NCI-H526 treated with DMSO at 0.1 percent for 48 hours (cell line): Measurements from ENCODE around the gene PDE5A.

Experiments
- DNase-seq: peaks from one replicate; lab custom pipeline; 2025; lab: John Stamatoyannopoulos, UW

Gene PDE5A

DNA sequence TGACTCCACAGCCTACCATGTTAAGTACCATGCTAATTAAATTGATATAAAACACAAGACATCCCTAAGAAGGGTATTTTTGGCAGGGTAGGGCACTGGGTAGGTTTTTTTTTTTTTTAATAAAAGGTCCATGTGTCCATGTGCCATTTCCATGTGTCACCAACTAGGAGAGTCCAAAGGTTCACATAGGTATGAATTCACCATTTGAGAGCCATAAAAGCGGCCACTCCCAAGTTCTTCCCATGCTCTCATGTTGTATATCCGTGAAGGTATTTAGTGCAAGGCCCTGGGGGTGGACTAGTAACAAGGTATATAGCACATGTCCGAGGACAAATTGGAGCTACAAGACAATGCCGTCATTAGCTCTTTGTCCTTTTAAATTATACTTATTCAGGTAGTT lies 107.3 kb downstream of the PDE5A start:
- no peak for DNase-seq

DNA sequence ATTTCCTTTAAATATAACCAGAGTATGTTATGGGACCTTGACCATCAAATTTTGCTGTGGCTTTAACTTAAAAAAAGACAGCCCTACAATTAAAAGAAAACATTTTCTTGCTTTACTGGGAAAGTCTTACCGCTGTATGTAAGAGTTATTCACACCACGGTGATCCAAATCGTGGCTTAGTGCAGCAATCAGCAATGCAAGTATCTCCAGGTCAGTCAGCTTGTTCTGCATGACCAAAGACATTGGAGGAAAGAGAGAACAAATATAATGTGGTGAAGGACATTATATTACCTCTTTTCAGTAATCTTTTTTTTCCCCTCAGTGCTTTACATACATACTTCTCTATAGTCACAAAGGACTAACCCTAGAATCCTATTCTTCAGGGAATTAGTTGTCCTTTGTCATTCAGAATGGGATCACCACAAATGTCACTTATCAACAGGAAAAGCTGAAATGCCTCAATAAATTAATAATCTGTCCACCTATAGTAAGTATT lies 109.6 kb downstream of the PDE5A start:
- no peak for DNase-seq

DNA sequence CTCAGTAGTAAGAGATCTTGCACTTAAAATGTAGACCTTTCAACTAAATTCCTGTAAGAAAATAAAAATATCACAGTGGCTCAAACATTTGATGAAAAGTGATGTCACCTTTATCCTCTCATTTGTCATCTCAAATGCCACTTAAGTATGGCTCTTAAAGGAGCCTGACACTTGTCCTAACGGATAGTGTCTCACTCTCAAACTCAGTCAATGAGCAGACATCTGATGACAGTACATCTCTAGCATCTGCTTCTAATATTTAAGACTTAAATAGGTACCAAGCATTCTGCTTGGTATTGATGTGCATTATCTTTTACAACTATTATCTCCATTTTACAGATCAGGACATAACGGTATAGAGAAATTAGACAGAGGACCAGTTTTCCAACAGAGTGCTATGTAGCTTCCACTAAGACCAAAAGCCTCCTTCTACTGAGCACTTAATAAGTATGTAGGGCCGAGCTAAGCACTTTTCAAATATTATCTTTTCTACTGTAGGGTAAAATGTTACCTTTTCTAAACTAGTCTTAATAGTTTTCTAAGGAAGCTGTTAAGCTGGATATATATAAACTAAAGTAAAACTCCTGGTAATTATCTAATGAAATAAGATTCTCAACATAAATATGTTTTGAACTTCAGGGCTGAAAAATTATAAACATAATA lies 110.2 kb downstream of the PDE5A start:
- DNase-seq = no peak

DNA sequence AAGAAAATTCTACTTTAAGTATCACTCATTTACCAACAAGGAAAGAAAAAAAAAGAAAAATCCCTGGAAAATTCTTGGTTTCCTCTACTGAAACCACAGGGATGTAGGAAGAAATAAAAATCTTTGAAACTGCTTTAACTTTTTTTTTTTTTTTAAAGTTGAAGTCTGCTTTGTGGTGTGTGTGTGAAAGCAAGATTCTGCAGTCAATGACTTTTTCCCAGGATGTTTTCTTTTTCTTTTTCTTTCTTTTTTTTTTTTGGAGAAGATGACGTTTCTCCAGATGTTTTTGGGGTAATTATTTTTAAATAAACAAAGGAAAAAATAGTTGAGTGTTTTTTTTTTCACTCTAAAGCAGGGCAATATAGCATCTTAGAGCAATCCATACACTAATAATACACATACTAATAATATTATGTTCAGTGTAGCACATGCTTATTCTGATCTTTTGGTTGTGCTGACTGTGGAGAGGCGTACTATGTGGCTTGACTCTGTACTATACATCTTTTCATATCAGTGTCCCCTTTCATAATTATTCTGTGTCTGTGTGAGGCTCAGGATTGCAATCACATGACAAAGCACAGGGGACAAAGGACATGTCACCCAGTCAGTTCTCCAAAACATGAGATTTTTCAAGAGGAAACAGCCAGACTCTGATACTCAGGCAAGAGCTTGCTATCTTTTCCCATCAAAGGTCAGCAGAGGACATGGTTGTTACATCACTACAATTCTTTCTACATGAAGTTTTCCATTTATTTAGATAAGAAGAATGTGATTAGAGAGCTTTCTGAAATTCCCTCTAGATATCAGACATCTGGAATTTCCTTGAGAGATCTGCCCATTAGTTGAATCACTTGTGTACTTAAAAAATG lies 111.0 kb downstream of the PDE5A start:
- no peak for DNase-seq

DNA sequence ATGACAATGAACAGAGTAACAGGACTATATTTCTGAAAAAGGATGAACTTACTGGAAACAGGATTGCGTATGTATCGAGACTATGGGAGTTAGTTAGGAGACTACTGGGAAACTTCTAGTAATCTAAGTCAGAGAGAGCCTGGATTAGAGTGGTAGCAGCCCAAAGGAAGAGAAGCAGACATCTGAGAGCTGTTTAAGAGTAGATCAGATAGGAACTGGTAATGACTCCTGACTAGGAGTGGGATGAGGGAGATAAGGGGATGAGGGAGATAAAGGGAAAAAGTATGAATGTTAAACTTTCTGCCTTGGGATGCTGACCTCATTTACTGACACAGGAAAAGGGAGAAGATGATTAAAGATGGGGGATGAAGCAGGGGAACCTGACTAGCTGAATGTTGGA lies 116.2 kb downstream of the PDE5A start:
- no peak for DNase-seq

DNA sequence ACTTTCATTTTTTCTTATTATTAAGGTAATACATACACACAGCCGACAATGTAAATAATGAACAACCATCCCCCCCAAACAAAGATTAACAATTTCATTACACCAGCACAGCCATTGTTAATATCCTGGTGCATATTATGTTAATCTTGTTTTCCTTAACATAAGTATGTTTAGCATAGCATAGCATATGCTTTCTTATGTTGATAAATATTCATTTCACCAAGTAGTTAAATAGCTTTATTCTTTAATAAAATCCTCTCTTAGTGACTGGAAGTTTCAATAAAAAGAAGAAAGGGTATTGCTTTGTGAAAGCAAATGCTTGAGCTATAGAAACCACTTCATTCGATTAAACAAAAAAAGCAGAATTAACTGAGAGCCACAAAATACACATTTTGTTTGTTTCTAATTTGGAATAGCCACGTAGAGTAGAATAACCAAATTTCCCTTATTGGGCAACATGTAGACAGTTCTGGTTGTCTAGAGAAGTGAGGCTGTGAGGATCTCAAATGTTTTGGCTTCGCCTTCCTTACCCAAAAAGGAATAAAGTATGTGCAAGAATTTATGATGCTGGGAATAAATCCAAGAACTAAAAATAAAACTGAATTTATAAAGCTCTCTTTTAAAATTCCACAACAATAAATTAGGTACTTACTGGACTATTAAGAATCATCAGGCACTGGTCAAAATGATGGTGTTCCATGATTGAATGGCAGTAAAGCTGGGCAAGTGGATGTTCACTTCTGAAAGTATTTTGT lies 118.0 kb downstream of the PDE5A start:
- DNase-seq = no peak

DNA sequence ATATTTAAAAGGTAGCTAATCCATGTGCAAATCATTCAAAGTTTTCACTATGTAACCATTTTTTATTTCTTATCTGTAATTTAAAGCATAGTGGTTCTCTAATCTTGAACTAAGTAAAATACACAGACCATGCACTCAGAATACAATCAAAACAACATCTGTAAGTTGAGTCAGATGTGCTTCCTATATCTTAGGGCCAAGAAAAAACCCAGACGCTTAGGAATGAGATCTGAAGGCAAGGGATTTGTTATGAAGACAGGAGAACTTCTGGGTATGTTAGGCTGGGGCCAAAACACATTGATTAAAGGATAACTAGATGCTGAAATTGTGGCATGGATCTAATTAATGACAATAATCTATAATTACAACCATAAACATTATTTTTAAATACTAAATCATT lies 120.3 kb downstream of the PDE5A start:
- DNase-seq = no peak

DNA sequence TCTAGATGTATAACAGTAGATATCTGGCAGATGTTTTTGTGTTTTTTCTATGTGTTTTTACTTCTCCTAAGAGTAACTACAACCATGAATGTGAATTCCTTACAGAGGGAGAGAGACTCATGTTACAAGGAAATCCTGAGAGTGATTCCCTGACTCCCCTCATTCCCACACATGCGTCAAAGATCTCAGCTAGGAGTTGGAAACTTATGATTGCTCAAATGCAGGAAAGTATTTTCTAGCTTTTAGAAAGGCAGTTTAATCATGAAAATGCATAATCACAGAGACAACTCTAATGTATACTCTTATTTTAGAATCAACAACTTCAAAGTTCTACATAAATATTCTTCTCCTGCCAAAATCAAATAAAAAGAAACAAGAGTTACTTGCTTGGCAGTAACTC lies 121.8 kb downstream of the PDE5A start:
- DNase-seq = no peak

DNA sequence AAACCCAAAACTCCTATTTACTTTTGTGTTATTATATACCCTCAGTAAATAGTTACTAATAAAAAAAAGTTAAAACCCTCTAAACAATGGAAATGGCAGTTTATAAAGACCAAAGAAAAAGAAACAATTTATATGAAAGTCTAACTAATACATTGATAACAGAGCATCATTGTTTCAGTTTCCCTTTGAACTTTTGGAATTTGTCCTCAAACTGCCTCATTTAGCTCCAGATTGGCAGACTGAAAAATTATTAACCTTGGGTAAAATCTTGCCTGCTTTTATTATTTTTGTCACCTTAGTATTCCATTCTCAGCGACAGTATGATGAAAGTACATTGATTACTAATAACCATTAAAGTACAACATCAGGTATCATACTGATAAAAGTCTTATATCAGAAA lies 124.0 kb downstream of the PDE5A start:
- no peak for DNase-seq

DNA sequence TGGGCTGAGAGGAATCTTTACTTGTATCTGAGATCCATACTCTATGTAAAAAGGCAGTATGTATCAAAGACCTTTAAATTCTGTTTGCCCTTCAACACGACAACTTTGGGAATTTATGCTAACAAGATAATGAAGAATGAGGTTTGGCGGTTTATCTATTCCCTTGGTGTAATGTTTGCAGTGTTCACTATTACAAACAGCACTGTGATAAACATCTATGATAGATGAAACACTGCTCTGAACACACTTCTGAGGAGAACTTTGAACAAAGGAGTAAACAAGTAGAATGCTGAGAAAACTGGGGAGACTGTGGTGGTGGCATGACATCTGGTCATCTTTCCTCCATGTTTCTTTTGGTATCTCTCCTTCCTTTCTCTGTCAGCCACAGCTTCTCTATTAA lies 126.9 kb downstream of the PDE5A start:
- no peak for DNase-seq

DNA sequence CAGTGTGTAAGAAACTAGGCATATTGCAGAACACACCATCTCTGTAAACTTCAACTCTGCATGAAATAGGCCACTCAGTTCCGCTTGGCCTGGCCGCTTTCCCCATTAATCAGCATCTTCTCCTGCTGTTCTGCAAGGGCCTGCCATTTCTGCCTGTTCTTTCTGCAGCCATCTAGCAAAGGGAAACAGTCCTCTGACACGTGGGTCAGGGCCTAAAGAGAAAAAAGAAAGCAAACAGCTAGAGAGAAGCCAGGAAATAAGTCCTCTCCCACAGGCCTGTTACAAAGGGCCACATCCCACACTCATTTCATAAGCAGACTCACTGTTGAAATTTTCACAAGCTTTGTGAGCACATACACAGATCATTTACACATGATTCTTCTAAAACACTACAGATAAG lies 130.1 kb downstream of the PDE5A start:
- DNase-seq = no peak

DNA sequence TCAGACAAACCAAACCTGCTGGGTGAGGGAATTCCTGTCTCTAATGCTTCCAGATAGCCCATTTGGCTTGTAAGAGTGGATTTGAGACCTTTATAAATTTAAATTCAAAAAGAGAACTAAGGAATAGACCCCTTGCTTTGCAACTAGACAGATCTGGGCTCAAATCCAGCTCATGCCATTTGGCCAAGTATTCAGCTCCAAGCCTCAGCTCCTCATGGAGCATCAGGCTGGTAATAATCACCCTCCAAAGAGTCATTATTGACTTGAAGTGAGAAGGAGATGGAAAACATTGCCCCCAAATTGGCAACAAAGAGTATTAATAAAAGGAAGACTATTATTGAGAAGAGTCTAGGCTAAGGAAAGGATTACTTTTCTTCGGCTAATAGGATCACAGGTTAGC lies 134.7 kb downstream of the PDE5A start:
- no peak for DNase-seq

DNA sequence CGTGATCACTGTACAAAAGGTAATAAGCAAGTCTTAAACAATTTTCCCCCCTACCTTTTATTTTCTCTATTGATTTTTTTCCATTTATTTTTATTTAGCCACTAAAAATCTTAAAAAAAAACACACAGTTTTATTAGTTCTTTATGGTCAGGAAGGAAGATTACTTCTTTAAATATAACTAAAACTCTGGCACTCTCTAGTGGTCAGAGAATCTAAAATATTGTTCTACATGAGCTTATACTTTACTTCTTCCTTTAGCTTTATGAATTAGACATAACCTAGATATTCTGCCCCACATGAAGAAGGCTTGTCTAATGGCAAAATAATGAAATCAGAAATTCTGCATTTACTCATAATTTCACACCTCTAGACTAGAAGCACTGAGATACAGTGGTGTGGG lies 135.2 kb downstream of the PDE5A start:
- DNase-seq = peak; percentile 0

DNA sequence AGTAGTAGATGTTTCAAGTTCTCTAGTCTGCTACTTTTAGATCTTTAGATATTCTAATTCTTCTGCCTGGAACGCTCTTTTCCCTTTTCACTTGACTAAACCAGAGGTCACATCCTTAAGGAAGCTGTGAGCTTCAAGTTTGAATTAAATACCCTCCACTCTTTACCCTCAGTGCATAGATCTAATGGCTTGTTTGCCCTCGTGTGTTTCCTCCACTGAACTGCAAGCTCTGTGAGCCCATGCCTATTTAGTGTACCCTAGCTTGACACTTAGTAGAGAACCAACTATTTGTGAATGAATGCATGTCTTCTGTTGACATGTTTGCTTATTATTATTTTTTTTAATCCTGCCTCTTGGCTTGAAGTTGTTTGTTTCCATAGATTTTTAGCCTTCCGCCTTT lies 138.3 kb downstream of the PDE5A start:
- DNase-seq = peak; percentile 29

DNA sequence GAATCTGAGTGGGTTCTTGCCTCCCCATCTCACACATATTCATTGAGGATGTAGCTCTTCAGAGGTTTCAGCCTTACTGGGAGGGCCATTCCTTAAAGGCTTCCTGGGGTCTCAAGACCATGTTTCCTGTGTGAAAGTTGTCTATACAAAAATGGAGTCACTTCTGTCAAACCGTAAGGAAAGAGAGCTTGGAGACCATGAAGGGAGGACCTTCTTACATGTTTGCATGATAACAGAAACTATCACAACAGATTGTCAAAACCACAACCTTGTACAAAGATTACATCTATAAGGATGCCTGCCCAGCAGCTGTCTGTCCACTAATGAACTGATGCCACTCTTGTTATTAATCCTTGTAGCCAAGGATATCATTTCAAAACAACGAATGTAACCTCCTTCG lies 139.3 kb downstream of the PDE5A start:
- DNase-seq = no peak

DNA sequence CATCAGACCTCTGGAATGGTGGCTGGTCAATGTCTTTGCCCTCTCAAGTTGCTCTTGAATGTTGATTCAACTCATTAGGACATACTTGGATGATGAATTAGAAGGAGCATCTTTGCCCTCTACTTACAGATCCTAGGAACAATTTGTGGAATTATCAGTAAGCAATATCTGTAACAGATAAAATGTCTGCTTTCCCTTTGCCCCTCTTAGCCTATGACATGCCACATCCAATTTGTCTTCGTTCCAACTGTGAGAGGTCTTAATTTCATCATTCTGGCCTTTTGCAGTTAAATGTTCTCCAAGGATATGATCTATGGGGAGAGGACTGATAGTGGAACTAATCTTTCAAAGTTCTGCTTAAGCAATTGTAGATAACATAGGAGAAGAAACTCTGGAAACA lies 148.3 kb downstream of the PDE5A start:
- DNase-seq = no peak

DNA sequence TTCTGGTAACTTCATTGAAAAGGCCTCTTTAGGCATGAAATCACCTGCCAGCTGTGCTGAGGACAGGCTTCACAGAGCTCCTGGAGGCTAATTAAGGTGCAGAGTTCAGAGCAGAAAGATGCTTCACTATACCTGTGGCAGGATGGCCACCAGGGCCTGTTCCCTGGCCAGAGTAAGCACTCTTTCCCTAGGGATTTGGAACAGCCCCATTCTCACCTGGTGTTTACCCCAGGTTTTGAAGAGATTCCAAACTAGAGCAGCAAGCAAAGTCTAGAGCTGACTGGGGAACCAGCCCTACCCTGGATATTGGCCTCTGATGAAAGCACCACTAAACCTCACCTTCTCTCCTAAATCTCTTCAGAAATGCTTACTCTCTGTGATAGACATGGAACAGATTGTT lies 148.8 kb downstream of the PDE5A start:
- no peak for DNase-seq

DNA sequence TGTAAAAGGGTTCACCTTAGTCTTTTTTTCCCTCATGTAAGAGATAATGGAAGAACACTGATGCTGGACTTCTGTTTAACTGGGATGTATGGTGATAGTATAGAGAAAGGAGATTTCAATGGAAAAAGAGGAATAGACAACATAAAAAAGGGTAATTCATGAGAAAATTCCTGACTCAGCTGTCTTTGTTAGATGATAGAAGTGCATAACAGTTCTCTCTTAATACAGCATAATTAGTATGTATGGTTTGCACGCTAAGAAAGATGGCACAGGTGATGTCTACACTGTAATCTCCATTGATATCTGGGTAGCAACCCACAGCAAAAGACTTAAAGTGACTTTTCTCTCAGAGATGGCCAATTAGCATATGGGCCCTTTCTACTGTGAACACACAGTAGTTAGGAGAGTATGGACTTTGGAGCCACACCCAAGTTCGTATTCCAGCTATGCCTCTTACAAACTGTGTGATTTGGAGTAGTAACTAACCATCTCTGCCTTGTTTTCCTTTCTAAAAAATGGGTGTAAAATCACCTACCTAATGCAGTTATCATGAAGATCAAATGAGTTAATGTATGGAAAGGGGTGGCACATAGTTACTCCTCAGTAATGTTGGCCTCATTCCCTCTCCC lies 149.3 kb downstream of the PDE5A start:
- DNase-seq = no peak

DNA sequence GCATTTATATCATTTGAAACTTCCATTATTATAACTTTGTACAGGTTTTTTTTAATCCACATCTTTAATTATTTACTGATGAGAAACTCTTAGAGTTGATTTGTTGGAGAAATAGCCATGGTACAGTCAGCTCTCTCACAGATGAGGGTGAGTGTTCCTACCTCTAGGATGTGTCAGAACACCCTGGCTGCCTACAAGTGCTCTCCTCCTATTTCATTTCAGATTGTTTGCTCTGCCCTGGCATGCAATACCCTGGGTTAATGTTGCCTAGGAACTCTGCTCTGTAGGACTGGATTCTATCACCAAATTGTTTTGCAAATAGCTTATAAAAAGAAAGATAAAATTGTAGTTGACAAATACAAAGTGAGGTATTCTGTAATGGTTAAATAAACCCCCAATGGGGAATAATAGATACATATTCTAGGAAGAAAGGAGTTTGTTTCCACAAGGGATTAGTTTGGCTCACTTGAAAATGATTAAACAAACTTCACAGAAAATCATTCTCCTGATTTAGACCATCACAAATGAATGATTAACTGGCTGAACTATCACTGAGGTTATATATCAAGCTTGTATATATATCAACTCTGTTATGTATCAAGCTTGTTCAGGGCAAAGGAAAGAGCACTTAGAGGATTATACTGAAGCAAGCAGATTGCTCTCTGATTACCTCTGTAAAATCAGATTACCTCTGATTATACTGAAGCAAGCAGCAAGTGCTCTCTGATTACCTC lies 150.0 kb downstream of the PDE5A start:
- no peak for DNase-seq

DNA sequence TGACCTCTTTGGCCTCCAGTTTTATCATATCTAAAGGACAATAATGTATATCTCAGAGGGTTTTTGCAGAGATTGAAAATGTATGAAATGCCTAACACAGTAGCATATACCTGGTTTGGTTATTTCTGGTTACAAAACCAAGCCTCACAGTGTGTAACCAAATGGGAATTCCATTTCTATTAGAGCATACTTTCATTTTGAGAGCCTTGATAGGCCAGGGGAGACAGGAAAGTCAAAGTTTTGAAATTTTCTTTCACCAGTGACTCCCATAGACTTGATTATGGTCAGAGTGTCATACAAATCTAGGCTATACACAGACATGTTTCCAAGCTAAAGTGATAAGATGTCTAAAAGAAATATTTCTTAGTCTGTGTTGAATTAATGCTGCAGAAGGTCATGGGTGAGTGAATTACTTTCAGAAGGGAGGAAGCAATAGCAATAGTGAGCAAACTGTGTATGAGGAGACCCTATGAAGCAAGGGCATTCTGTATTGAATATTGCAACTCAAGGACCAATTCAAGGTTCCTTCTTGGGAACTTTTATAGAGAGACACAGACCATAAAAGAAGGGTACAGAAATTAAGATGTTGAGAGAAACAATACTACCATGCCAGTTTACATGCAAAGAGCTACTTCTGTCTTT lies 151.1 kb downstream of the PDE5A start:
- no peak for DNase-seq

DNA sequence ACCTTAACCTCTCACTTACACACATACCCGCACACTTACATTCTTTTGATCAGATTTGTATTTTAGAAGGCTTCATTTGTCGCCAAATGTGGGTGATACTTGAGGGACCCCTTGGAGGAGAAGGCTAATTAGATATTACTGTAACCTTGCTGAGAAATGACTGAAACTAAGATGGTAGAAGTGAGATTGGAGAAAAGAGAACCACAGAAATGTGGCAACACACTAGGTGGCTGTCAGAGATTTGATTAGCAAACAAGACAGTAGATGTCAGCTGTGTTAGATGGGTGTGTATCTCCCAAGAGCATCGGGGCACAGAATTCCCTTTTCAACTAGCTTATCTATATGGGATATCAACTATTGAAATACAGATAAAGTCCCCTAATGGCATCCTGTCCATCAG lies 157.3 kb downstream of the PDE5A start:
- DNase-seq = no peak
